Muscle of back (tissue), 11 donors: ENCODE measurements around the gene HNRNPA0. TPM values are rescaled to one million over a fixed set of nuclear protein-coding genes. Genes with fewer than 3 reads are reported as not detected.

Source experiments
- DNase-seq, 3 donors: peaks; one replicate each; pipeline versions ENCODE4 v3.0.0 to v3.0.0-alpha.2; 2013
- polyA plus RNA-seq, 10 donors: library from polyadenylated mRNA; unstranded; fragments of 120-200 nt; gene quantifications; one replicate each; pipeline ENCODE4 v1.2.1, GENCODE V29; 2013; ENCODE audit not compliant: insufficient read length in 10 of 10

Gene HNRNPA0
- polyA plus RNA-seq, 10 donors, result 25.7 to 55.6 (median 34.3) TPM

- DNase-seq, result no peak
Measured at GRCh38 chr5:137730336-137730735, 23.8 kb downstream of the HNRNPA0 start.

- DNase-seq, result no peak
Measured at GRCh38 chr5:137728048-137728447, 26.1 kb downstream of the HNRNPA0 start.

GRCh38 chr5:137727623-137728022, 26.5 kb downstream of the HNRNPA0 start:
- no peak for DNase-seq

DNA sequence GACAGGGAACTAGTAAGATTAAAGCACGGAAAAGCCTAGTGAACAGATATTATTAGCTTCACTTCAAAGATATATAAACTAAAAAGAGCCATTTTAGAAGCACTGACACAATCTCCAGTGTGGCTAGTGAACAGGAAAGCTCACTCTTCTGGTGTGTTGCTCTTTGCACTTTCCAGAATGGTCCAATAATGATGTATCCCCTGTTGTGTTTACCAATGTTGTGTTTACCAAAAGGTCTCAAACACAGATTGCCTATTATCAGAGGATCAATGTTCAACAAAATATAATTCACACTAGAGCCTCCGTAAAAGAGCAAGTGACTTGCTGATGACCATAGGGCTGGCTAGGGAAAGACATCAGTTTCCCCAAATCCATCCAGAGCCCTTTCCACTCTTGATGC, 29.9 kb downstream of the HNRNPA0 start:
- no peak for DNase-seq

DNA sequence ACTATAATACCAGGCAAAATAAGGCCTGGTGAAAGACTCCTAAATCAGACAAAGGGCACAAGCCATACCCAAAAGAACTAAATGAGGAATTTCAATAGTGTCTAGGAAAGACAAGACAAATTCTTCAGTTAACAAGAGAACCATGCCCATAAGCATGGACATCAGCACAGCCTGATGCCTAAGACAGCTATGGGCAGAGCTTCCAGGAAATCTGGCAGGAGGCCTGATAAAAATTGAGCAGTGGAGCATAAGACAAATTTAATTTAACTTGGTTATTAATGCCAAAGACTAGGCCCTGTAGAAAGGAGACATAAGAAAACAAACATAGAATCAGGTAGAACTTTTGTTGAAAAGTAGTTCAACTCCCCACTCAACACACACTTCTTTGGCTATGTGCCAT, 35.6 kb downstream of the HNRNPA0 start:
- no peak for DNase-seq

GRCh38 chr5:137716337-137716736, 37.8 kb downstream of the HNRNPA0 start:
- DNase-seq, result no peak

DNA sequence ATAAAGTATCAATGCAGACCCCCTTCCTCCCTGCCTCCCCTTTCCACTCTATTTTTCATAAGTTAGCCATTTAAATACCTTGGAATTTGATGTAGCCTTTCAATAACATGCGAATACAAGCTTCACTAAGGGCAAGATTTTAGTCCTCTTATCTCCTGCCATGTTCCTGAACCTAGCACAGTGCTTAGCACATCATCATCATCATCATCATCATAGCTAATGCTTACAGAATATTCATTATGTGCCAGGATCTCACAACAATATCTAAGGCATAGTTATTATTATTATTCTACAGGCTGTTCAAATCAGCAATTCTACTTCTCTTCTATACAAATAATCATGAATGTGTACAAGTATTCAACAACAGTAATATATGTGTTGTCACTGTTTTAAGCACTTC, 38.7 kb downstream of the HNRNPA0 start:
- DNase-seq, result no peak

GRCh38 chr5:137714946-137715345, 39.2 kb downstream of the HNRNPA0 start:
- DNase-seq, result no peak

- DNase-seq, result no peak
Measured at GRCh38 chr5:137714494-137714893, 39.7 kb downstream of the HNRNPA0 start.

DNA sequence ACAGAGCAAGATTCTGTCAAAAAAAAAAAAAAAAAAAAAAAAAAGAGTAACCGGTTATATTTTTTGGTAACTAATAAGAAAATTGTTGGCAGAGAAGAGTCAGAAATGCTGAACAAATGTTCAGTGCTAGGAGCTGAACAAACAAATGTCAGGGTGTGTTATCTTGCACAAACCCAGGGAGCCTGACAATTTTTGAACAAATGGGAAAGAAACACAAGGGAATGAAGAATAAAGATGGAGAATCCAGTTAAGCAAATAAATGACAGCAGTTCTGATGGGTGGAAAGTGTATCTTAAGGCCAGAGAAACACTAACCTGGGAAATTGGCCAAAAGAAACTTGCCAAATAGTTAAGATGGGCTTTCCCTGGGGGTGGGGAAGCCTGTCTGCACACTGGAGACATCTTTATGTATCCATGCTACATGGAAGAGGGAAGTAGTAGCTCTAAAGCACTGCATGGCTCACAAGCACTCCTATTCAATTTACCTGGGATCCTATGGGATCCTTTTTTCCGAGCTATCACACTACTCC, 42.0 kb downstream of the HNRNPA0 start:
- DNase-seq, result no peak

DNA sequence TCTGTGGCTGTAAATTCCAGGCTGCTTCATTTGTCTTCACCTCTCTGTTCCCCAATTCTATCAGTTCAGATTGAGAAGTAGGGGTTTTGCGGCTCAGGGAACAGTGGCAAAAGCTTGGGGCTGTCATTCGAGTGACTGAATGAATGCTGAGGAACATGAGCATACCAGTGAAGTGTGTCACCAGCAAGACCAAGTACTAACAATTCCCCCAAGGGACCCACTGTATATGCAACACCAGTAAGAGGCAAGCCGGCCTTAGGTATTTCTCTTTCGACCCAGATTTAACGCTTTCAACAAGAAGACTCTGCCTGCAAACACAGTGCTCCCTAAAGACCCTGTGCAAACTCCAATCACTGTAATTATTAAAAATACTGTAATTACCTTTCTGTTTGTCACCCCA, 44.1 kb downstream of the HNRNPA0 start:
- no peak for DNase-seq

- DNase-seq, result no peak
Measured at GRCh38 chr5:137708796-137709559, 45.2 kb downstream of the HNRNPA0 start.

DNA sequence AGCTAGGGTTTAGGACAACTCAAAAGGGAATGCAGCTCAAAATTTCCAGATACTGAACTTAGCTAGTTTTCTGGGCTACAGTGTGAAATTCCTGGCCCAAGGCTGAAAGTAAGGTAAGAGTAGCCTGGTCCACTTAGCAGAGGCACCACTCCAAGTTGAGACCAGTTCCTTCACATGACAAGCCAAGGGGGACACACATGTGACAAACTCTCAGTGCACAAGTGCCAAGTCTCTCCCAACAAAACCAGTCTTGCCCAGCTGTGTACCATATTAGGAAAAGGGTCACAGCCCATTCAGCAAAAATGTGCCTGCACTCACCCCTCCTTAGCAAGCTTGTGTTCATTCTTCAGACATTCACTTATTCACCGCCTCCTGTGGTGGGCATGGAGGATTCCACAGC, 46.1 kb downstream of the HNRNPA0 start:
- DNase-seq, result no peak

DNA sequence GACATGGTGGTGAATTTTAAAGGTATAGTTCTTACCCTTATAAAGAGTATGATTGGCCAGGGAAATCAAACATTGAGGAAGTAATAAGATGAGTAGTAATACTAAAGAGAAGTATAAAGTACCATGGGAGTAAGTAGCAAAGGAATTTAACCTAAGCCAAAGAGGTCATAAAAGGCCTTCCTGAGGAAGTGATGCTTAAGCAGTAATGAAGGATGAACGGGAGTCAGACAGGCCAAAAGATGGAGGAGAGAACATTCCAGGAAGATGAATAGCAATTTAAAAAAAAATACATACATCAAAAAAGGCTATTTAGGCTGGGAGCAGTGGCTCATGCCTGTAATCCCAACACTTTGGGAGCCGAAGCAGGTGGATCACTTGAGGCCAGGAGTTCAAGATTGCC, 47.3 kb downstream of the HNRNPA0 start:
- no peak for DNase-seq

- no peak for DNase-seq
Measured at GRCh38 chr5:137705106-137705505, 49.1 kb downstream of the HNRNPA0 start.

- no peak for DNase-seq
Measured at GRCh38 chr5:137703565-137703964, 50.6 kb downstream of the HNRNPA0 start.

GRCh38 chr5:137700282-137700680, 53.9 kb downstream of the HNRNPA0 start:
- DNase-seq, result no peak

- peak; percentile 20 to 73 (median 25) for DNase-seq
Measured at GRCh38 chr5:137699336-137700281, 54.6 kb downstream of the HNRNPA0 start.

DNA sequence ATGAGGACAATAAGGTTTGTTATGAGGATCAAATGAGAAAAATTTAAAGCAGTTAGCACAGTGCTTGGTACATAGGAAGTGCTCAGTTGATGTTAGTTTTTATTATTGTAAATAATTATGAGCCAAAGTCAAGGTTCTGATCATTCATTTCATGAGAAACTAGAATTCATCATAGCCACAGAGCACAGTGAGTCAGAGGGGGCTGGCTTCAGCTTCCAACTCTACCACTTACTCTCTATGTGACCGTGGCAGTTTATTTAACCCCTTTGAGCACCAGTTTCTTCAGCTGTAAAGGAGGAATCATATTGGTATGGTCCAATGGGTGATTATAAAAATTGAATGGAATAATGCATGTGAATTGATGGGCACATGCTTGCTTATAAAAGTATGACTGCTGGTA, 57.7 kb downstream of the HNRNPA0 start:
- no peak for DNase-seq

GRCh38 chr5:137695651-137696428, 58.3 kb downstream of the HNRNPA0 start:
- DNase-seq, result no peak
